HUES64 (cell line): ENCODE data around the gene CCDC12.

Experiments used
- H3K27ac ChIP-seq: 2 replicates; pipeline ENCODE4 v1.7.0; 2013; ENCODE audit warnings: low read depth, low read length, inconsistent platforms
- H3K27me3 ChIP-seq: 2 replicates; pipeline ENCODE4 v1.6.1; 2013; ENCODE audit warnings: mild to moderate bottlenecking, low read length; ENCODE audit not compliant: insufficient read depth
- H3K36me3 ChIP-seq: 2 replicates; pipeline ENCODE4 v1.6.1; 2013; ENCODE audit warnings: mild to moderate bottlenecking, low read length; ENCODE audit not compliant: insufficient read depth
- H3K4me1 ChIP-seq: 2 replicates; pipeline ENCODE4 v1.6.1; 2013; ENCODE audit warnings: mild to moderate bottlenecking, low read length, moderate library complexity; ENCODE audit not compliant: insufficient read depth
- H3K4me3 ChIP-seq: 2 replicates; pipeline ENCODE4 v1.5.1; 2013; ENCODE audit warnings: mild to moderate bottlenecking, low read length, moderate library complexity
- H3K9ac ChIP-seq: 2 replicates; pipeline ENCODE4 v1.6.1; 2013; ENCODE audit warnings: mild to moderate bottlenecking, low read depth, low read length
- H3K9me3 ChIP-seq: 2 replicates; pipeline ENCODE4 v1.6.1; 2013; ENCODE audit warnings: low read depth, low read length; ENCODE audit not compliant: insufficient read depth
- WGBS: fragments of 150-250, 120-280 bp; methylation state at CpG from one replicate; pipeline ENCODE4 v1.1.7; 2013; ENCODE audit warnings: missing lambda C conversion rate; 5-methylcytosine and 5-hydroxymethylcytosine counted together

The CCDC12 gene

DNA sequence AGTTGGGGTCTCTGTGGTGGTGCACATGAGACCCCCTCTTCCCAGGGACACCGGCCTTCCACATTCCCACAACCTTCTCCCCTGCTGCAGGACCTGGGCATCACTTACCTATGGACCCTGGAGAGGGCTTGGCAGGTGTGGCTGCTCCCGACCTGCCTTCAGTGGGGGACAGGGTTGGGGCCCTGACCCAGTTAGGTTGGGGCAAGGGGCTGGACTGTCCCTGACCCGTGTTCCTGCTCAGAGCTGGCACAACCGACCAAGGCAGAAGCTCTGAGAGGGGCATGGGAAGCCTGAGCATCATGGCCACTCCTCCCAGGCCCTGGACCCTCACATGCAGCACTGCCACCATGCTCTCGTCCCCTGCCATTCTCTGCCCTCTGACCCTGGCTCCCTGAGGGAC, 9.0 kb upstream of the CCDC12 start:
- H3K36me3 ChIP-seq = peaks cover 3% of the 10 kb centered on the region; the same call in 1 of the 2 replicates
- 97% methylated on average over 5 of the region's 5 CpGs for WGBS
- H3K9me3 ChIP-seq = no peaks in the 10 kb centered on the region
- peaks cover 10% of the 10 kb centered on the region for H3K4me1 ChIP-seq
- H3K4me3 ChIP-seq = no peak overlapping the region
- peaks cover 4% of the 10 kb centered on the region; the same call in 1 of the 2 replicates for H3K27me3 ChIP-seq
- no peak overlapping the region for H3K27ac ChIP-seq
- no peak overlapping the region for H3K9ac ChIP-seq

DNA sequence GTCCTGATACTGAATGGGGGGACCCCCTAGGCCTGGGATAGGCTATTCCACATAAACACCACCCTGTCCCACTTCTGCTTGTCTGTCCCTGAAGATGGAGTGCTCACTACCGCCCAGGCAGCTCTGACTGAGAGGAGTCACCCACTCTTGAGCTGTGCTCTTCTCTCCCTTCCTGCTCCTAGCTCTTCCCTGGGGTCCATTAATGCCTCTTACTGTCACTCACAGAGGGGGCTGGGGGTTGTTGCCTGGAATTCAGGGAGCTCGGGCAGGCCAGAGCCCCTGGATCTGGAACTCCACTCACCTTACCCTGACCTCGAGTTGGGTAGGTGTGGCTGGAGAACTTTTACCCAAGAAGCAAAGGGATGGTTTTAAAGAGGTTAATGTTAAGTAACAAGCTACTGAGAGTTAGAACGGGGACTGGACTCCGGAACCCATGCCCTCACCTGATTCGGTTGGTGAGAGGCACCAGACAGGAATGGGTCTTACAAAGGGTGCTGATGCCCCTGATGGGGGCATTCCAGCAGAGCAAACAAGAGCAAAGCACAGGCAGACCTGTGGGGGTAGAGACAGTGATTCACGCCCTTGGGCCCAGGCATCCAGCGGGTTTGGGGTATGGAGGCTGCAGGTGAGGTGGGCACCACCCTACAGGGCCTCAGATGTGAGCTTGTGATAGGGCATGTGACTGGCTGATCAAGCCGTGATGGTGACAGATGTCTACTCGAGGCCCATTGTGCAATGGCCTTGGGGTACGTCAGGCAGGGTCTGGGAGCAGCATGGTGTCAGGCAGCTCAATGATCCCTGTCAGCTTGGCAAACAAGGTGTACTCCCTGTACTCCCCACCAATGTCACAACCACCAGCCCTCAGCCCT, 8.3 kb upstream of the CCDC12 start:
- 91% methylated on average over 11 of the region's 11 CpGs for WGBS
- no peak overlapping the region for H3K27ac ChIP-seq

DNA sequence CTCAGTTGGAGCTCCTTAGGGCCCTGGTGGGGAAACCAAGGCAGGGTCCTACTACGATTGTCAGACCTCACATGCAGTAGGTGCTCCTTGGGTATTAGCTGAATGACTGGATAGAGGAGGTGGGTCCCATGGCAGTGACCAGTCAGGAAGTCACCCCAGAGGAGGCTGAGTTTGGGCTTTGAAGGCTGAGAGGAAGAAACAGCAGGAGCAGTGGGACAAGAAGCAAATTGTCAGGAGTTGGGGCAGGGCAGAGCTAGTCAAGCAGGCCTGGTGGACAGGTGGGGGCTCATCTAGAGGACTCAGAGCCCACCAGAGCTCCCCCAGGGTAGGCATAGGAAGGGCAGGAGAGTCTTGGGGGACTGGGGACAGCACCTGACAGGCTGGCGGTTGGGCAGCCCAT, 6.0 kb upstream of the CCDC12 start:
- H3K27me3 ChIP-seq = peaks cover 11% of the 10 kb centered on the region; the same call in 1 of the 2 replicates
- H3K27ac ChIP-seq = no peak overlapping the region
- no peaks in the 10 kb centered on the region for H3K36me3 ChIP-seq
- 90% methylated on average over 2 of the region's 2 CpGs for WGBS
- no peak overlapping the region for H3K9ac ChIP-seq
- no peaks in the 10 kb centered on the region for H3K9me3 ChIP-seq
- peaks cover 12% of the 10 kb centered on the region for H3K4me1 ChIP-seq
- no peak overlapping the region for H3K4me3 ChIP-seq

More for the DNA sequence above, 8.3 kb upstream of the CCDC12 start:
- no peak overlapping the region for H3K9ac ChIP-seq
- peaks cover 11% of the 10 kb centered on the region; the same call in 1 of the 2 replicates for H3K27me3 ChIP-seq
- H3K4me1 ChIP-seq = peaks cover 15% of the 10 kb centered on the region
- H3K36me3 ChIP-seq = peaks cover 3% of the 10 kb centered on the region; the same call in 1 of the 2 replicates
- no peak overlapping the region for H3K4me3 ChIP-seq
- no peaks in the 10 kb centered on the region for H3K9me3 ChIP-seq

DNA sequence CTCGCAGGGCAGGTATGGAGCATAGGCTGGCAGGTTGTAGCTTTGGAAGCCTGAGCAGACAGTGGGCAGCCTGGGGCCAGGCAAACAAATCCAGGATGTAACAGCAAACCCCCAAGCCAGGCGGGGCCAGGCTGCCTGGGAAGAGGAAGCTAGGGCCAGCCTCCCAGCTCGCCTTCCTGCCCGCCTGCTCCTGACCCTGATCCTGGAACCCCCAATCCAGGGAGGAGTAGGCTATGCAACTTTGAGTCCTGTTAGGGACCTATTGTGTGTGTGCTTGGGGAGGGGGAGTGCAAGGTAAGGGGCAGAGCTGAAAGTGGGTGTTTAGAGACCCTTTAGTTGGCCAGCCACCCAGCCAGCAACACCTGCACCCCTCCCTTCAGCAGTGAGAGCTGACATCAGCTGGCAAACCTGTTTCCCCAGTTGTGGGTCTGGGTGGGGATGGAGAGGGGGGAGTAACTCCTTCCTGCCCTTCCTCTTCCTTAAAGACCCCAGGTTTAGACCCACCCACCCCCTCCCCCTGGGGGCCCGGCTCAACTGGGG, 5.5 kb upstream of the CCDC12 start:
- Histone ChIP-seq H3K9me3 (no peaks in the 10 kb centered on the region), H3K4me1 (peaks cover 12% of the 10 kb centered on the region), H3K27ac (no peak overlapping the region), H3K9ac (no peak overlapping the region), H3K27me3 (peaks cover 11% of the 10 kb centered on the region; the same call in 1 of the 2 replicates), H3K4me3 (0 out of 2 replicates have a peak overlapping the region, but pooled peaks have one; percentile 6), H3K36me3 (no peaks in the 10 kb centered on the region)
- WGBS = 49% methylated on average over 5 of the region's 5 CpGs

DNA sequence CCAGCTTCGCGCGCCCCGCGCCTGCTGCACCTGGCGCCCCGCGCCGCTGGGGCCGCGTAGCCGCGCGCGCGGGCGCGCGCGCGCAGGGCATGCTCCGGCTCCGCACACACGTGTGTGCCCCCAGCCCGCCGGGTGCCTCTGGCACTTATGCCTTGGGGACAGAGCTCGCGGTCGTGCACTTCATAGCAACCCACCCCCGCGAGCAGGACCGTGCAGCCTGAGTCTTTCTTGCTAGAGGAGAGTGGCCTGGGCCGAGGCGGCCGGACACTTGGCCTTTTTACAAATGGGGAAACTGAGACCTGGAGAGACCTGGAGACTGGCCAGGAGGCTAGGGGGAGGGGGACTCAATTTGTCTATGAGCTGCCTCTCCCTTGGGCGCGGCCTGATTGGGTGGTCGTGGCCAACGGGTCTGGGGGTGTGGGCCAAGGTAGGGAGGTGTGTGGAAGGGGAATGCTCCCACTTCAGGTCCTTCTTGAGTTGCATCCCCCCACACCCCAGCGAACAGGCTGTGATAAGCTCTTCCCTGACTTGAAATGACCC, 3.5 kb upstream of the CCDC12 start:
- H3K4me3 ChIP-seq = peak overlapping the region; percentile 86
- H3K9ac ChIP-seq = peak overlapping the region; percentile 32
- no peaks in the 10 kb centered on the region for H3K36me3 ChIP-seq
- 7% methylated on average over 40 of the region's 40 CpGs for WGBS
- peaks cover 11% of the 10 kb centered on the region; the same call in 1 of the 2 replicates for H3K27me3 ChIP-seq
- peaks cover 12% of the 10 kb centered on the region for H3K4me1 ChIP-seq
- H3K27ac ChIP-seq = no peak overlapping the region
- H3K9me3 ChIP-seq = no peaks in the 10 kb centered on the region

DNA sequence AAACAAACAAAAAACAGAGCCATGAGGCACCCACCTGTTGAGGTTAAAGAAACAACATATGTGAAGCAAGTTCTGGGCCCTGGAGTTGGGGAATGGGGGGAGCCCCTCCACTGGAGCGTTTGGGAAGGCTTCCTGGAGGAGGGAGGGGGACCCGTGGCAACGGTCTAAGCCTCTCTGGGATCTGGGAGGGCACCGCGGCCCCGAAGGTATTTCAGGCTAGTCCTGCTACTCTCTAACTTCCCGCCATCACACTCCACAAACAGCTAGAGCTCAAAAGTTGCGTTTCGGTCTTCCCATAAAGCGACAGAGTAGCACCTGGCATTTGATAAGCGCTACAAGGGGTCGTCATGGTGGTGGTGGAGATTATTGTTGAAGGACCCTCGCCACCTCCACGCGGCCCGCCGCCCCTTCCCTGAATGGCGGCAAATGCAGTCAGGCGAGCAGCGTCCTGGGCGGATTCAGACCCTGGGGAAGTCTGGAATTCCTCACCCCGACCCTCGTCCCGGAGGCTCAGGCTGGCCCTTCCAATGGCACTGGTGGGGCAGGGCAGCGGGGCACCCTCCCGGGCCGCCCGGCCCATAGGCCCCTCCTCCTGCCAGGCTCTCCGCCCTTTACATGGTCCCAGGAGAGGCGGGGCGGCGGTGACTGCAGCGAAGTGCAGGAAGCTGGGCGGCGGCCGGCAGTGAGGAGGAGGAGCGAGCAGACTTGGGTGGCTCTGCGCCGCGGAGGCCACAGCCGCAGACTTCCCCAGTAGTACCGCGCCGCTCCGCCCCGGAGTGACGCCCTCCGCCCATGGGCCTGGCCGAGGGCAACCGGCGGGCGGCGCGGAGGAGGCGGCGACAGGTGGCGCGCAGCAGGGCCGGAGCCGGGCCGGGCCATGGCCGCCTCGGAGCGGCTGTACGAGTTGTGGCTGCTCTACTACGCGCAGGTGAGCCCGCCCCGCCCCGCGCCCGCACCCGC, 2.7 kb upstream of the CCDC12 start, which contains the start of gene NBEAL2:
NBEAL2 (plus strand) TSS at position 682 of the 960 bp plus-strand sequence; CDS start at position 878, 196 bp downstream.
- H3K9ac ChIP-seq = peak within 1 kb of the TSS; percentile 87
- peaks cover 12% of the 10 kb centered on the region for H3K4me1 ChIP-seq
- 0 out of 2 replicates have a peak, but pooled peaks cover 4% of the 10 kb centered on the region for H3K36me3 ChIP-seq
- peaks cover 11% of the 10 kb centered on the region; the same call in 1 of the 2 replicates for H3K27me3 ChIP-seq
- H3K4me3 ChIP-seq = peak within 1 kb of the TSS; percentile 86
- H3K9me3 ChIP-seq = no peaks in the 10 kb centered on the region
- H3K27ac ChIP-seq = peak within 1 kb of the TSS; percentile 84
- 2% methylated on average over 73 of the region's 73 CpGs for WGBS

DNA sequence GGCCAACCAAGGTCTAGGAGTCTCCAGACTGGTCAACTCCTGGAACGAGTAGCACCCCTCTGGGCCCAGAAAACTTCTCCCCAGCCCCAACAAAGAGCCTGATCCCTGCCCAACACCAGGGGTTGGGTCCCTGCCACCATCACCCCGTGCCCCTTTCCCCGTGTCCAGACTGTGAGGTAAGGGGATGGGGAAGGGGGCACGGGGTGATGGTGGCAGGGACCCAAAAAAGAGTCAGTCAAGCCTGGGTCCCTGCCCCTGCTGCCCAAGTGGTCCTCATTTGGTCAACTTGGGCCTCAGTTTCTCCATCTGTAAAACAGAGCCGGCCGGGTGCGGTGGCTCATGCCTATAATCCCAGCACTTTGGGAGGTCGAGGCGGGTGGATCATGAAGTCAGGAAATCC, 1.8 kb upstream of the CCDC12 start:
- Histone ChIP-seq H3K27ac (no peak overlapping the region), H3K36me3 (peaks cover 9% of the 10 kb centered on the region; the same call in 1 of the 2 replicates), H3K4me3 (no peak overlapping the region), H3K4me1 (peaks cover 12% of the 10 kb centered on the region), H3K9ac (no peak overlapping the region), H3K9me3 (no peaks in the 10 kb centered on the region), H3K27me3 (peaks cover 11% of the 10 kb centered on the region; the same call in 1 of the 2 replicates)
- WGBS = 96% methylated on average over 9 of the region's 9 CpGs

DNA sequence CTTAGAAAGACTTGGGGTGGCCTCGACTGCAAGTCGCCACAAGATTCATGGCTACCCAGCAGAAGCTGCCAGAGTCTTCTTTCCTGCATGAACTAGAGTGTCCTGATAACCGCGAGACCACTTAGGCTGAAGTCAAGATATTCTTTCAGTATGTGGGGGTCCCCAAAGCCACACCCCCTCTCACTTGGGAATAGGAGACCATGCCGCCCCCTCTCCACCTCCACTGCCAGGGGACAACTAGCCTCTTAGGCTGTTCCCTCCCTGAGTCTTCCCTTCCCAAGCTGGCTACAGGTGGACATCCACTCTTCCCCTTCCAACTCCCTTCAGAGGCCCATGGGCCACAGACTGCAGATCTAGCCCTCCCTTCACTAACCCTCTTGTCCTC, 1.3 kb upstream of the CCDC12 start:
- WGBS = 93% methylated on average over 5 of the region's 5 CpGs
- H3K4me1 ChIP-seq = peaks cover 12% of the 10 kb centered on the region
- peaks cover 11% of the 10 kb centered on the region; the same call in 1 of the 2 replicates for H3K27me3 ChIP-seq
- peaks cover 9% of the 10 kb centered on the region; the same call in 1 of the 2 replicates for H3K36me3 ChIP-seq
- no peak overlapping the region for H3K27ac ChIP-seq
- no peak overlapping the region for H3K4me3 ChIP-seq
- peak overlapping the region; percentile 36 for H3K9ac ChIP-seq
- no peaks in the 10 kb centered on the region for H3K9me3 ChIP-seq

DNA sequence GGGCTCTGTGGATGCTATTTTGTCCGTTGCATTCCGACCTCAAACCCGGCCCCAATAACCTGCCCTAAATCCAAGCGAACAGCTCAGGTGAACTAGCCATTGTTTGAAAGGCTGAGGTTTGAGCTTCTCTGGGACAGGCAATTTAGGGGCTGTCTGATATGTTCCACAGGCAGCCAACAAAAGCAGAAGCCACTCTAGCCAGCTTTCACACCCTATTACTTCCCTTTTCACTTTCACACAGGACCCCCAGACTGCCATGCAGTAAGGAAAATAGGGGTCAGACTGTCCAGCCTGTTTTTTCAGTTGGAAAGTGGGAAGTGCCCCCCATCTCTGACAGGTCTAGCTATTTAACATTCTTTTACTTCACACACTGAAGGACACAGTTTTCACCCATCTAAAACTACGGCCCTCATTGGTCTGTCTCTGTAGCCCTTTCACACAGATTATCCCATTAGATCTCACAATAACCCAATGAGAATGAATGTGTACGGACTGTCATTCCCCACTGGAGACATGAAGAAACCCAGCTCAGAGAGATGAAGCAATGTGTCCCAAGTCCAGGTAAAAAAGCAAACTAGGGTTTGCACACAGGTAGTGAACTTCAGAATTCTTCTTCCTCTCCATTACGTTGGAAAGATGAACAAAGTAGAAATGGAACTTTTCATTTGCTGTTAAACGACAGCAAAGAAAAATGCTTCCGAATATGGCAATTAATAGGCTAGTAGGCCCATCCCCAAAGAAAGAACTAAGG, 1.9 kb downstream of the CCDC12 start:
- WGBS = 96% methylated on average over 9 of the region's 9 CpGs
- Histone ChIP-seq H3K4me1 (no peaks in the 10 kb centered on the region; the same call in 1 of the 2 replicates), H3K9ac (no peak overlapping the region), H3K36me3 (peaks cover 9% of the 10 kb centered on the region), H3K4me3 (no peak overlapping the region), H3K27ac (no peak overlapping the region), H3K9me3 (no peaks in the 10 kb centered on the region), H3K27me3 (no peaks in the 10 kb centered on the region)

DNA sequence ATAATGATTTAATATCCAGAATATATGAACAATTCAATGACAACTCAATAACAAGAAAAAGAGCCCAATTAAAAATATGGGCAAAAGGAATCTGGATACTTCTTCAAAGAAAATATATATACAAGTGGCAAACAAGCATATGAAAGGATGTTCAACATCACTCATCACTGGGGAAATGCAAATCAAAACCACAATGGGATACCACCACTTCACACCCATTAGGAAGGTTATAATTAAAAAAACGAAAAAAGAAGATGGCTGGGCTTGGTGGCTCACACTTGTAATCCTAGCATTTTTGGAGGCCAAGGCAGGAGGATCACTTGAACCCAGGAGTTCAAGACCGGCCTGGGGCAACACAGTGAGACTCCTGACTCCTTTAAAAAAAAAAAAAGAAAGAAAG, 4.1 kb downstream of the CCDC12 start:
- H3K4me3 ChIP-seq = no peak overlapping the region
- no peaks in the 10 kb centered on the region for H3K27me3 ChIP-seq
- H3K9me3 ChIP-seq = no peaks in the 10 kb centered on the region
- no peaks in the 10 kb centered on the region; the same call in 1 of the 2 replicates for H3K4me1 ChIP-seq
- no peak overlapping the region for H3K27ac ChIP-seq
- 90% methylated on average over 2 of the region's 2 CpGs for whole genome bisulfite sequencing
- peaks cover 9% of the 10 kb centered on the region for H3K36me3 ChIP-seq
- no peak overlapping the region for H3K9ac ChIP-seq
